Measurements from ENCODE around the gene RHOV. TPM values are rescaled to one million over a fixed set of nuclear protein-coding genes. Genes with fewer than 3 reads are reported as not detected.

RHOV gene
- polyA plus RNA-seq, 1 donor from 2014 or later = 2.8 TPM

GRCh38 chr15:40922608-40923005, 48.6 kb upstream of the RHOV start:
- no peak for TF ChIP-seq EP300 (conservative IDR thresholded peaks at IDR 0.05; ENCODE audit: poor library complexity, severe bottlenecking)
- Histone ChIP-seq H3K9me2 (ENCODE audit: insufficient read depth, low read length) (no peaks in the 10 kb centered on the region), H3K9ac (ENCODE audit: low read length) (no peak overlapping the region), H3K27me3 (ENCODE audit: insufficient read depth, low read depth, low read length) (peaks cover 51% of the 10 kb centered on the region), H3K79me2 (replicated peaks; ENCODE audit: insufficient read depth, low read length) (no peaks in the 10 kb centered on the region), H2AFZ (ENCODE audit: low read depth, low read length) (no peak overlapping the region), H3K9me3 (ENCODE audit: low read length) (no peaks in the 10 kb centered on the region), H3K36me3 (ENCODE audit: insufficient read depth, low read length) (no peaks in the 10 kb centered on the region), H3K27ac (ENCODE audit: low read length) (no peak overlapping the region), H4K20me1 (ENCODE audit: insufficient read depth) (no peaks in the 10 kb centered on the region), H3F3A (ENCODE audit: insufficient read depth, low read length, poor library complexity, severe bottlenecking) (no peaks in the 10 kb centered on the region), H3K4me2 (ENCODE audit: low read length) (no peak overlapping the region), H3K4me3 (ENCODE audit: low read length) (no peak overlapping the region)

GRCh38 chr15:40921949-40922607, 48.0 kb upstream of the RHOV start:
- Histone ChIP-seq H3K4me3 (ENCODE audit: low read length) (no peak overlapping the region), H3K9me3 (ENCODE audit: low read length) (no peaks in the 10 kb centered on the region), H3K4me2 (ENCODE audit: low read length) (no peak overlapping the region), H2AFZ (ENCODE audit: low read depth, low read length) (no peak overlapping the region), H4K20me1 (ENCODE audit: insufficient read depth) (no peaks in the 10 kb centered on the region), H3K9ac (ENCODE audit: low read length) (no peak overlapping the region), H3K36me3 (ENCODE audit: insufficient read depth, low read length) (no peaks in the 10 kb centered on the region), H3K27me3 (ENCODE audit: insufficient read depth, low read depth, low read length) (peaks cover 46% of the 10 kb centered on the region), H3K79me2 (replicated peaks; ENCODE audit: insufficient read depth, low read length) (no peaks in the 10 kb centered on the region), H3K9me2 (ENCODE audit: insufficient read depth, low read length) (no peaks in the 10 kb centered on the region), H3F3A (ENCODE audit: insufficient read depth, low read length, poor library complexity, severe bottlenecking) (no peaks in the 10 kb centered on the region), H3K27ac (ENCODE audit: low read length) (no peak overlapping the region)
- TF ChIP-seq SMC3 (conservative IDR thresholded peaks at IDR 0.05; ENCODE audit: poor library complexity) = no peak
- TF ChIP-seq RAD21 (conservative IDR thresholded peaks at IDR 0.05) = no peak
- TF ChIP-seq CTCF (IDR thresholded peaks at IDR 0.05; ENCODE audit: poor library complexity, severe bottlenecking) = no peak
- TF ChIP-seq EP300 (conservative IDR thresholded peaks at IDR 0.05; ENCODE audit: poor library complexity, severe bottlenecking) = no peak
- TF ChIP-seq REST (IDR thresholded peaks at IDR 0.05; ENCODE audit: borderline replicate concordance) = no peak
- no peak for TF ChIP-seq TAF1 (IDR thresholded peaks at IDR 0.05; ENCODE audit: low read depth)
- no peak for TF ChIP-seq POLR2AphosphoS5 (IDR thresholded peaks at IDR 0.05)
- TF ChIP-seq EZH2 (IDR thresholded peaks at IDR 0.05; ENCODE audit: borderline replicate concordance, insufficient read depth, low read length, poor library complexity, severe bottlenecking) = no peak
- no peak for TF ChIP-seq MXI1 (conservative IDR thresholded peaks at IDR 0.05; ENCODE audit: poor library complexity, severe bottlenecking)
